Measurements from ENCODE around the gene CRYBG1. TPM values are rescaled to one million over a fixed set of nuclear protein-coding genes. Genes with fewer than 3 reads are reported as not detected.

The CRYBG1 gene
- total RNA-seq, 1 experiment from 2014 or later: 10.1 TPM

- TF ChIP-seq IRF2 (CRISPR knock-in tag; IDR thresholded peaks at IDR 0.05; ENCODE audit: borderline replicate concordance, low read depth) (no peak), ATF6 (CRISPR knock-in tag; IDR thresholded peaks at IDR 0.05) (no peak), EMX1 (CRISPR knock-in tag; IDR thresholded peaks at IDR 0.05) (no peak), NFYB (CRISPR knock-in tag; conservative IDR thresholded peaks at IDR 0.05; ENCODE audit: low read depth) (no peak), CREM (CRISPR knock-in tag; IDR thresholded peaks at IDR 0.05) (no peak), STAT6 (CRISPR knock-in tag; conservative IDR thresholded peaks at IDR 0.05; ENCODE audit: low read depth) (no peak), MXD4 (CRISPR knock-in tag; IDR thresholded peaks at IDR 0.05; ENCODE audit: borderline replicate concordance) (no peak), RELA (CRISPR knock-in tag; IDR thresholded peaks at IDR 0.05; ENCODE audit: borderline replicate concordance) (no peak), FOXK1 (CRISPR knock-in tag; IDR thresholded peaks at IDR 0.05) (no peak), ZNF416 (CRISPR knock-in tag; IDR thresholded peaks at IDR 0.05) (no peak), ZBTB21 (CRISPR knock-in tag; IDR thresholded peaks at IDR 0.05; ENCODE audit: borderline replicate concordance) (no peak), OVOL2 (CRISPR knock-in tag; IDR thresholded peaks at IDR 0.05; ENCODE audit: borderline replicate concordance) (no peak), ATF3 (CRISPR knock-in tag; conservative IDR thresholded peaks at IDR 0.05) (no peak), ELF4 (CRISPR knock-in tag; IDR thresholded peaks at IDR 0.05; ENCODE audit: low read depth) (no peak), ATF1 (CRISPR knock-in tag; IDR thresholded peaks at IDR 0.05) (no peak), ERG (CRISPR knock-in tag; IDR thresholded peaks at IDR 0.05) (no peak), CBFB (CRISPR knock-in tag; IDR thresholded peaks at IDR 0.05; ENCODE audit: low read depth) (no peak), ZNF263 (CRISPR knock-in tag; IDR thresholded peaks at IDR 0.05; ENCODE audit: low read depth) (no peak)
- TF ChIP-seq, protein P1, sequence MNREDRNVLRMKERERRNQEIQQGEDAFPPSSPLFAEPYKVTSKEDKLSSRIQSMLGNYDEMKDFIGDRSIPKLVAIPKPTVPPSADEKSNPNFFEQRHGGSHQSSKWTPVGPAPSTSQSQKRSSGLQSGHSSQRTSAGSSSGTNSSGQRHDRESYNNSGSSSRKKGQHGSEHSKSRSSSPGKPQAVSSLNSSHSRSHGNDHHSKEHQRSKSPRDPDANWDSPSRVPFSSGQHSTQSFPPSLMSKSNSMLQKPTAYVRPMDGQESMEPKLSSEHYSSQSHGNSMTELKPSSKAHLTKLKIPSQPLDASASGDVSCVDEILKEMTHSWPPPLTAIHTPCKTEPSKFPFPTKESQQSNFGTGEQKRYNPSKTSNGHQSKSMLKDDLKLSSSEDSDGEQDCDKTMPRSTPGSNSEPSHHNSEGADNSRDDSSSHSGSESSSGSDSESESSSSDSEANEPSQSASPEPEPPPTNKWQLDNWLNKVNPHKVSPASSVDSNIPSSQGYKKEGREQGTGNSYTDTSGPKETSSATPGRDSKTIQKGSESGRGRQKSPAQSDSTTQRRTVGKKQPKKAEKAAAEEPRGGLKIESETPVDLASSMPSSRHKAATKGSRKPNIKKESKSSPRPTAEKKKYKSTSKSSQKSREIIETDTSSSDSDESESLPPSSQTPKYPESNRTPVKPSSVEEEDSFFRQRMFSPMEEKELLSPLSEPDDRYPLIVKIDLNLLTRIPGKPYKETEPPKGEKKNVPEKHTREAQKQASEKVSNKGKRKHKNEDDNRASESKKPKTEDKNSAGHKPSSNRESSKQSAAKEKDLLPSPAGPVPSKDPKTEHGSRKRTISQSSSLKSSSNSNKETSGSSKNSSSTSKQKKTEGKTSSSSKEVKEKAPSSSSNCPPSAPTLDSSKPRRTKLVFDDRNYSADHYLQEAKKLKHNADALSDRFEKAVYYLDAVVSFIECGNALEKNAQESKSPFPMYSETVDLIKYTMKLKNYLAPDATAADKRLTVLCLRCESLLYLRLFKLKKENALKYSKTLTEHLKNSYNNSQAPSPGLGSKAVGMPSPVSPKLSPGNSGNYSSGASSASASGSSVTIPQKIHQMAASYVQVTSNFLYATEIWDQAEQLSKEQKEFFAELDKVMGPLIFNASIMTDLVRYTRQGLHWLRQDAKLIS (CRISPR knock-in tag; IDR thresholded peaks at IDR 0.05; ENCODE audit: borderline replicate concordance): no peak
- TF ChIP-seq, protein P2, sequence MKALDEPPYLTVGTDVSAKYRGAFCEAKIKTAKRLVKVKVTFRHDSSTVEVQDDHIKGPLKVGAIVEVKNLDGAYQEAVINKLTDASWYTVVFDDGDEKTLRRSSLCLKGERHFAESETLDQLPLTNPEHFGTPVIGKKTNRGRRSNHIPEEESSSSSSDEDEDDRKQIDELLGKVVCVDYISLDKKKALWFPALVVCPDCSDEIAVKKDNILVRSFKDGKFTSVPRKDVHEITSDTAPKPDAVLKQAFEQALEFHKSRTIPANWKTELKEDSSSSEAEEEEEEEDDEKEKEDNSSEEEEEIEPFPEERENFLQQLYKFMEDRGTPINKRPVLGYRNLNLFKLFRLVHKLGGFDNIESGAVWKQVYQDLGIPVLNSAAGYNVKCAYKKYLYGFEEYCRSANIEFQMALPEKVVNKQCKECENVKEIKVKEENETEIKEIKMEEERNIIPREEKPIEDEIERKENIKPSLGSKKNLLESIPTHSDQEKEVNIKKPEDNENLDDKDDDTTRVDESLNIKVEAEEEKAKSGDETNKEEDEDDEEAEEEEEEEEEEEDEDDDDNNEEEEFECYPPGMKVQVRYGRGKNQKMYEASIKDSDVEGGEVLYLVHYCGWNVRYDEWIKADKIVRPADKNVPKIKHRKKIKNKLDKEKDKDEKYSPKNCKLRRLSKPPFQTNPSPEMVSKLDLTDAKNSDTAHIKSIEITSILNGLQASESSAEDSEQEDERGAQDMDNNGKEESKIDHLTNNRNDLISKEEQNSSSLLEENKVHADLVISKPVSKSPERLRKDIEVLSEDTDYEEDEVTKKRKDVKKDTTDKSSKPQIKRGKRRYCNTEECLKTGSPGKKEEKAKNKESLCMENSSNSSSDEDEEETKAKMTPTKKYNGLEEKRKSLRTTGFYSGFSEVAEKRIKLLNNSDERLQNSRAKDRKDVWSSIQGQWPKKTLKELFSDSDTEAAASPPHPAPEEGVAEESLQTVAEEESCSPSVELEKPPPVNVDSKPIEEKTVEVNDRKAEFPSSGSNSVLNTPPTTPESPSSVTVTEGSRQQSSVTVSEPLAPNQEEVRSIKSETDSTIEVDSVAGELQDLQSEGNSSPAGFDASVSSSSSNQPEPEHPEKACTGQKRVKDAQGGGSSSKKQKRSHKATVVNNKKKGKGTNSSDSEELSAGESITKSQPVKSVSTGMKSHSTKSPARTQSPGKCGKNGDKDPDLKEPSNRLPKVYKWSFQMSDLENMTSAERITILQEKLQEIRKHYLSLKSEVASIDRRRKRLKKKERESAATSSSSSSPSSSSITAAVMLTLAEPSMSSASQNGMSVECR (CRISPR knock-in tag; IDR thresholded peaks at IDR 0.05; ENCODE audit: borderline replicate concordance): no peak
- no peaks in the 10 kb centered on the region for H3K27me3 Mint-ChIP-seq (ENCODE audit: low read depth)
- no peak overlapping the region for H3K27ac Mint-ChIP-seq
- H3K4me3 Mint-ChIP-seq: no peak overlapping the region
- CTCF ChIA-PET: no interaction called here
- peaks cover 10% of the 10 kb centered on the region for H3K36me3 Mint-ChIP-seq
- ATAC-seq (no peak), DNase-seq (ENCODE audit: low spot score) (no peak)
- H3K4me1 Mint-ChIP-seq: peaks cover 18% of the 10 kb centered on the region
- POLR2A ChIA-PET: no interaction called here
- peaks cover 10% of the 10 kb centered on the region for H3K9me3 Mint-ChIP-seq
Observed at GRCh38 chr6:106549521-106549920, 189.0 kb downstream of the CRYBG1 start.

Measured in WTC11 (cell line).